Measurements from ENCODE around the gene USP47.

Gene USP47

GRCh38 chr11:11979488-11980117, 137.8 kb downstream of the USP47 start (continued):
- no peak for TF ChIP-seq PATZ1 (tag by site-specific recombination; IDR thresholded peaks at IDR 0.05)
- TF ChIP-seq GLIS1 (tag by site-specific recombination; IDR thresholded peaks at IDR 0.05) = no peak
- no peak for TF ChIP-seq ZNF530 (tag by site-specific recombination; IDR thresholded peaks at IDR 0.05; ENCODE audit: low read depth)

GRCh38 chr11:11980200-11980599, 138.4 kb downstream of the USP47 start:
- POLR2A ChIA-PET = interaction anchor here (0.7 kb wide), 1 partner anchor 27 kb away, joined by 4 read pairs; no protein-coding TSS in a partner anchor
- H3K27ac ChIP-seq (ENCODE audit: extremely low read depth, low read depth, low read length) = no peak overlapping the region
- no peaks in the 10 kb centered on the region for H3K36me3 ChIP-seq (ENCODE audit: control insufficient read depth in 2 of 2, insufficient read depth in 1 of 2, low read length in 2 of 2)
- CTCF ChIA-PET = interaction anchor here (1.2 to 6.3 kb wide), 3 partner anchors 13 to 300 kb away, joined by 3 to 57 read pairs (median 3); no protein-coding TSS in a partner anchor
- TF ChIP-seq ZNF610 (tag by site-specific recombination; IDR thresholded peaks at IDR 0.05; ENCODE audit: borderline replicate concordance) (no peak), ZNF449 (tag by site-specific recombination; IDR thresholded peaks at IDR 0.05) (no peak)
- H3K4me3 ChIP-seq (ENCODE audit: low read depth, low read length) = no peak overlapping the region
- H3K4me1 ChIP-seq (ENCODE audit: control insufficient read depth, insufficient read depth, low read length) = no peaks in the 10 kb centered on the region
- no peaks in the 10 kb centered on the region for H3K9me3 ChIP-seq (ENCODE audit: control insufficient read depth, insufficient read depth, low read depth, low read length)

- POLR2A ChIA-PET = no interaction called here
These were observed 139.1 kb downstream of the USP47 start for GRCh38 chr11:11980841-11981308.

More at GRCh38 chr11:11980841-11981308, 139.1 kb downstream of the USP47 start:
- no peak for TF ChIP-seq ZSCAN30 (tag by site-specific recombination; IDR thresholded peaks at IDR 0.05)
- no peak for TF ChIP-seq ZNF830 (tag by site-specific recombination; IDR thresholded peaks at IDR 0.05; ENCODE audit: low read depth)
- no peak for TF ChIP-seq ZNF677 (tag by site-specific recombination; IDR thresholded peaks at IDR 0.05)
- no peak for TF ChIP-seq ZNF777 (tag by site-specific recombination; IDR thresholded peaks at IDR 0.05; ENCODE audit: borderline replicate concordance)
- no peak for TF ChIP-seq ZNF341 (tag by site-specific recombination; IDR thresholded peaks at IDR 0.05; ENCODE audit: low read depth)
- no peak for TF ChIP-seq ZNF654 (tag by site-specific recombination; IDR thresholded peaks at IDR 0.05; ENCODE audit: low read depth)
- no peak for TF ChIP-seq ZNF148 (tag by site-specific recombination; IDR thresholded peaks at IDR 0.05; ENCODE audit: borderline replicate concordance)
- TF ChIP-seq ZNF791 (tag by site-specific recombination; IDR thresholded peaks at IDR 0.05) = no peak
- no peak for TF ChIP-seq PATZ1 (tag by site-specific recombination; IDR thresholded peaks at IDR 0.05)
- TF ChIP-seq ZNF501 (tag by site-specific recombination; IDR thresholded peaks at IDR 0.05) = no peak
- TF ChIP-seq ZNF132 (tag by site-specific recombination; IDR thresholded peaks at IDR 0.05; ENCODE audit: borderline replicate concordance) = no peak
- Histone ChIP-seq H3K4me1 (ENCODE audit: control insufficient read depth, insufficient read depth, low read length) (no peaks in the 10 kb centered on the region), H3K4me3 (ENCODE audit: low read depth, low read length) (no peak overlapping the region), H3K27ac (ENCODE audit: extremely low read depth, low read depth, low read length) (no peak overlapping the region), H3K36me3 (ENCODE audit: control insufficient read depth in 2 of 2, insufficient read depth in 1 of 2, low read length in 2 of 2) (no peaks in the 10 kb centered on the region), H3K9me3 (ENCODE audit: control insufficient read depth, insufficient read depth, low read depth, low read length) (no peaks in the 10 kb centered on the region)
- CTCF ChIA-PET = interaction anchor here (0.5 to 1.5 kb wide), 3 partner anchors 14 to 301 kb away, joined by 4 read pairs; no protein-coding TSS in a partner anchor

Measured in HEK293 (cell line).